ENCODE results near the gene AP3B1.

GRCh38 chr5:78265163-78265562, 29.3 kb downstream of the AP3B1 start:
- TF ChIP-seq CTCF (conservative IDR thresholded peaks at IDR 0.05 in 1 of 2, IDR thresholded peaks at IDR 0.05 in 1 of 2; ENCODE audit: extremely low read depth in 1 of 2, insufficient read depth in 1 of 2, low read depth in 1 of 2, low read length in 2 of 2) (no peak), EZH2 (IDR thresholded peaks at IDR 0.05; ENCODE audit: borderline replicate concordance, low read length) (no peak)
